Neural crest cell (in vitro differentiated cells): Measurements from ENCODE around the gene CDKAL1. TPM values are rescaled to one million over a fixed set of nuclear protein-coding genes. Genes with fewer than 3 reads are reported as not detected.
"Not testable (repeated sequence)": the region's sequence is repeated elsewhere in the genome, so short reads cannot be mapped to it uniquely, and the experiment has no call there.

ENCODE experiments used
- DNase-seq: peaks from one replicate; pipeline ENCODE4 v3.0.0; 2021; ENCODE audit warnings: low read depth, mixed read lengths, low spot score
- H3K27ac Mint-ChIP-seq: one replicate; pipeline ENCODE4 v1.8.0; 2021; ENCODE audit warnings: mild to moderate bottlenecking, mixed read lengths; ENCODE audit not compliant: unreplicated experiment
- H3K27me3 Mint-ChIP-seq: 2 replicates; pipeline ENCODE4 v1.8.0; 2021; ENCODE audit warnings: low read depth, mild to moderate bottlenecking, mixed read lengths
- H3K36me3 Mint-ChIP-seq: 2 replicates; pipeline ENCODE4 v1.8.0; 2021; ENCODE audit warnings: low read depth, mild to moderate bottlenecking, mixed read lengths
- H3K4me1 Mint-ChIP-seq: 2 replicates; pipeline ENCODE4 v1.8.0; 2021; ENCODE audit warnings: mixed read lengths
- H3K4me3 Mint-ChIP-seq: one replicate; pipeline ENCODE4 v1.8.0; 2021; ENCODE audit warnings: mild to moderate bottlenecking, mixed read lengths
- H3K9me3 Mint-ChIP-seq: 2 replicates; pipeline ENCODE4 v1.8.0; 2021; ENCODE audit warnings: mixed read lengths
- total RNA-seq: library from RNA; stranded (reverse); gene quantifications from 2 replicates; pipeline ENCODE4 v1.2.1, GENCODE V29; 2021
- TF ChIP-seq, protein P1 (sequence below): fragments of 200-600 bp; sonication (generic); conservative IDR thresholded peaks from 2 replicates; pipeline ENCODE4 v1.5.0; 2021; ENCODE audit warnings: antibody characterized with exemption, mild to moderate bottlenecking

Gene CDKAL1
- total RNA-seq, 1 donor from 2014 or later, result 25.4 TPM

DNA sequence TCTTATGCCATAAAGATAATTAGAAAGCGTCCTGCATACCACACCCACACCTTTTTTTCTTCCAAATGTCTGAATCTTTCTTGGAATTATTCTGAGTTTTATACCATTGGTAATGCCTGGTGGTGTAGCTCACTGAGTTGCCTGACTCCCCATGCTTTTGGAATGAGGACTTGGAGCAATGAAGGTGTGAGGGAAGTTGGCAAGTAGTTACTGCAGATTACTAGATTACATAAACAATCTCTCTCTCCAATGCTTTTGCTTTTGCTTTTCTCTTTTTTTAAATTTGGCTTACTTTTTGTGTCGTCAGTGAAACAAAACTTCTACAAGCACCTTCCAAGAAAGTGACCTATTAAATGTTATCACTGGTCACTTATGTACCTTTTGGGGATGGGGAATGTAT, 653.2 kb downstream of the CDKAL1 start:
- H3K4me1 Mint-ChIP-seq, result peaks cover 74% of the 10 kb centered on the region
- no peak overlapping the region for H3K27ac Mint-ChIP-seq
- no peak for DNase-seq
- TF ChIP-seq, protein P1, sequence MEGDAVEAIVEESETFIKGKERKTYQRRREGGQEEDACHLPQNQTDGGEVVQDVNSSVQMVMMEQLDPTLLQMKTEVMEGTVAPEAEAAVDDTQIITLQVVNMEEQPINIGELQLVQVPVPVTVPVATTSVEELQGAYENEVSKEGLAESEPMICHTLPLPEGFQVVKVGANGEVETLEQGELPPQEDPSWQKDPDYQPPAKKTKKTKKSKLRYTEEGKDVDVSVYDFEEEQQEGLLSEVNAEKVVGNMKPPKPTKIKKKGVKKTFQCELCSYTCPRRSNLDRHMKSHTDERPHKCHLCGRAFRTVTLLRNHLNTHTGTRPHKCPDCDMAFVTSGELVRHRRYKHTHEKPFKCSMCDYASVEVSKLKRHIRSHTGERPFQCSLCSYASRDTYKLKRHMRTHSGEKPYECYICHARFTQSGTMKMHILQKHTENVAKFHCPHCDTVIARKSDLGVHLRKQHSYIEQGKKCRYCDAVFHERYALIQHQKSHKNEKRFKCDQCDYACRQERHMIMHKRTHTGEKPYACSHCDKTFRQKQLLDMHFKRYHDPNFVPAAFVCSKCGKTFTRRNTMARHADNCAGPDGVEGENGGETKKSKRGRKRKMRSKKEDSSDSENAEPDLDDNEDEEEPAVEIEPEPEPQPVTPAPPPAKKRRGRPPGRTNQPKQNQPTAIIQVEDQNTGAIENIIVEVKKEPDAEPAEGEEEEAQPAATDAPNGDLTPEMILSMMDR, result no peak
- no peaks in the 10 kb centered on the region for H3K36me3 Mint-ChIP-seq
- no peak overlapping the region for H3K4me3 Mint-ChIP-seq
- no peaks in the 10 kb centered on the region for H3K27me3 Mint-ChIP-seq
- H3K9me3 Mint-ChIP-seq, result no peaks in the 10 kb centered on the region

DNA sequence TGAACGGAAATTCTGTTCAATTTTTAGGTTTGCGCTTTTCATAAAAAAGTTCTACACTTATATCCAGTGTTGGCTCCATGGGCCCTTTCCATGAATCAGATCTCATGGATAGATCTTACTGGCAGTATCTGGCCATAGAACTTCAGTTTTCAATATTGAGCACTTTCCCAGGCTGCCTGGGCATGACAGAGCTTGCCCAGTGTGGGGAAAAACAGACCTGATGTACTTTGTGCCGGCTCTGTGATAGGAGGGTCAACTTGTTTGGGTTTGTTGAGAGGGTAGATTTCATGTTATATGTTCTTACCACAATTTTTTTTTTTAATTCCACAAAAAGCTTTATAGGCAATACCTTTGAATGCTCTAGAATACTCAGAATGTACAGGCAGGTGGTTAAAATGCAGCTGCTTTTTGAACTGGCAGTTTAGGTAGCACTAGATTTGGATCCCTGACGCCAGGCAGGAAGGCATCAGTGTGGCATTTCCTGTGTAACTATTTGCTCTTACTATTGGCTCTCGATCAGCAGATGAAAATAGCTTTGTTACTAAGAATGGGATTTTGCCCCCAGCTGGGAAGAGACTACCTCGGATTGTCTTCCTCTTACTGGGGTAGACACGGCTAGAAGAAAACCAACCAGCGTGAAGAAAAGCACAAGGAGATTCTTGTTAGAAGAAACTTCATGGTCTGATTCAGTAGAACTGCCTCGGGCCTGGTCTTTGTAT, 654.4 kb downstream of the CDKAL1 start:
- peaks cover 68% of the 10 kb centered on the region for H3K4me1 Mint-ChIP-seq
- TF ChIP-seq, protein P1, result no peak

DNA sequence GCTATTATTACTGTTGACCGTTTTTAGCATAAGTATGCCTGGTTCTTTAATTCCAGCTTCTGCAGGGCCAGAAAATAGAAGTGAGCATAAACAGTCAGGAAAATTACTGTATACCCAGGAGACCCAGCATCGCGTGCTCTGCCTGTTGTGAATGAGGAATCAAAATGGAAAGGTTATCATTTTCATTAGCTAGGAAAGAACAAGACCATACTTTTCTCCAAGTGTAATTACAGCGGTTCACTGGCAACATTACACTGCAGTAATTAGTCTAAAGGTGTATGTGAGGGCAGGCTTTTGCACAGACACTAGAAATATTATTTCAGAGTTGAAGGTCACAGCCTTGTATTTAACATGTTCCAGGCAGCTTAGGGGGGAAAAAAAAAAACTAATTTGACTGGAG, 655.5 kb downstream of the CDKAL1 start:
- Mint-ChIP-seq H3K27ac (no peak overlapping the region), H3K4me1 (peaks cover 65% of the 10 kb centered on the region), H3K27me3 (no peaks in the 10 kb centered on the region)

More for the DNA sequence above, 654.4 kb downstream of the CDKAL1 start:
- Mint-ChIP-seq H3K27ac (peak overlapping the region; percentile 90), H3K27me3 (no peaks in the 10 kb centered on the region), H3K36me3 (peaks cover 4% of the 10 kb centered on the region), H3K9me3 (peaks cover 5% of the 10 kb centered on the region), H3K4me3 (peak overlapping the region; percentile 66)
- DNase-seq, result no peak

DNA sequence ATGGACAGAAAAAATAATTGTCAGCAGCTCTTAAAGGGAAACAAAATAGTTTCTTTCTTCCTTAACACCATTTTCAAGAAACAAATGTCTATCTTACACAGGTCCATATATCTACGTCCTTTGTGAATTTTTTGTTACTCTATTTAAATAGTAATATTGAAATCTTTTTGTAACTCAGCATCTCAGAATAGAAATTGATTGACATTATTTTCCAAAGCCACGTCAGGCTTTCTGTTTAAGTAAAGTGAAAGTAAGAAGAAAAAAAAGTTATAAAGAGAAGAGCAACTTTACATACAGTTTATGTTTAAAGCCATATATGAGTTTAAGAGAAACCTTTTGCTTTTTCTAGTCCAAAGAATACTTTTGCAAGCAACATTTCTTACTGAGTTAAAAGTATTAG, 656.4 kb downstream of the CDKAL1 start:
- H3K4me1 Mint-ChIP-seq, result peaks cover 56% of the 10 kb centered on the region
- H3K9me3 Mint-ChIP-seq, result peaks cover 6% of the 10 kb centered on the region
- no peak overlapping the region for H3K27ac Mint-ChIP-seq
- no peak for DNase-seq
- peaks cover 7% of the 10 kb centered on the region for H3K36me3 Mint-ChIP-seq
- TF ChIP-seq, protein P1, result no peak
- H3K27me3 Mint-ChIP-seq, result no peaks in the 10 kb centered on the region
- no peak overlapping the region for H3K4me3 Mint-ChIP-seq

More for the DNA sequence above, 655.5 kb downstream of the CDKAL1 start:
- TF ChIP-seq, protein P1, result no peak
- peaks cover 6% of the 10 kb centered on the region for H3K9me3 Mint-ChIP-seq
- peaks cover 7% of the 10 kb centered on the region for H3K36me3 Mint-ChIP-seq
- H3K4me3 Mint-ChIP-seq, result no peak overlapping the region
- DNase-seq, result no peak

DNA sequence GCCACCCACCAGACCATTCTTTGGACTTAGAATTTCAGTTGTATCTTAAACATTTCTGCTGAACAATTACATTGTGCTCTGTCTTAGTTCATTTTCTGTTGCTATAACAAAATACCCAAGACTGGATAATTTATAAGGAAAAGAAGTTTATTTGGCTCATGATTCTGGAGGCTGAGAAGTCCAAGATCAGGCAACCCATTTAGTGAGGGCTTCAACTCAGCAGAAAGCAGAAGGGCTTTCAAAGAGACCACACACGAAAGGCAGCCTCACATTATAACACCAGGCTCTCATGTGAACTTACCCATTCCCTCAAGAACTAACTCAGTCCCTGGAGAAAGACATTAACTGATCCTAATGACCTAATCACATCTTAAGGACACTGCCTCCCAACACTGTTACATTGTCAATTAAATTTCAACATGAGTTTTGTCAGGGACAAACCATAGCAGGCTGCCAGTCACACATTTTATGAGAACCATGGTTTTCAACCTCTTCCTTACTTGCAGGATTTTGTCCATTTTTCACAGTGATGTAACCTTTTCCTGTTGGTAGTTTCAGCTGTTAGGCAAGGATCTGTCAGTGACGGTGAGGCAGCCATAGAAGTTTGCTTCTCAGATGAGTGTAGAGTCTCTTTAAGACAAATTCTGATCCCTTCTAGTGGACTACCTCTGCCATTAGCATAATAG, 659.7 kb downstream of the CDKAL1 start:
- Mint-ChIP-seq H3K27ac (no peak overlapping the region), H3K9me3 (peaks cover 6% of the 10 kb centered on the region), H3K27me3 (no peaks in the 10 kb centered on the region), H3K36me3 (peaks cover 7% of the 10 kb centered on the region), H3K4me3 (no peak overlapping the region), H3K4me1 (peaks cover 44% of the 10 kb centered on the region)
- TF ChIP-seq, protein P1, result no peak
- no peak for DNase-seq

DNA sequence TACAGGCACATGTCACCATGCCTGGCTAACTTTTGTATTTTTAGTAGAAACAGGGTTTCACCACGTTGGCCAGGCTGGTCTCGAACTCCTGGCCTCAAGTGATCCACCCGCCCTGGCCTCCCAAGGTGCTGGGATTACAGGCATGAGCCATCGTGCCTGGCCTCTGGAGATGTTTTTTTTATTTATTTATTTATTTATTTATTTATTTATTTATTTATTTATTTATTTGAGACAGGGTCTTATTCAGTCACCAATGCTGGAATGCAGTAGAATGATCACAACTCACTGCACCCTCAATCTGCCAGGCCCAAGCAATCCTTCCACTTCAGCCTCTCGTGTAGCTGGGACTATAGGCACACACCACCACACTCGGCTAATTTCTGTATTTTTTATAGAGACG, 661.0 kb downstream of the CDKAL1 start:
- not testable (repeated sequence) for DNase-seq, H3K36me3 Mint-ChIP-seq, H3K27ac Mint-ChIP-seq, H3K27me3 Mint-ChIP-seq, H3K9me3 Mint-ChIP-seq, H3K4me3 Mint-ChIP-seq
- peaks cover 47% of the 10 kb centered on the region for H3K4me1 Mint-ChIP-seq
